Smooth muscle cell of the umbilical artery (primary cell): ENCODE measurements around the gene MCF2L2. TPM values are rescaled to one million over a fixed set of nuclear protein-coding genes. Genes with fewer than 3 reads are reported as not detected.

Experiments
- total RNA-seq: library from RNA; depleted of rRNA; stranded (reverse); fragments of >200 nt; gene quantifications from 2 replicates; pipeline ENCODE4 v1.2.3, GENCODE V29; 2014

Gene MCF2L2, protein sequence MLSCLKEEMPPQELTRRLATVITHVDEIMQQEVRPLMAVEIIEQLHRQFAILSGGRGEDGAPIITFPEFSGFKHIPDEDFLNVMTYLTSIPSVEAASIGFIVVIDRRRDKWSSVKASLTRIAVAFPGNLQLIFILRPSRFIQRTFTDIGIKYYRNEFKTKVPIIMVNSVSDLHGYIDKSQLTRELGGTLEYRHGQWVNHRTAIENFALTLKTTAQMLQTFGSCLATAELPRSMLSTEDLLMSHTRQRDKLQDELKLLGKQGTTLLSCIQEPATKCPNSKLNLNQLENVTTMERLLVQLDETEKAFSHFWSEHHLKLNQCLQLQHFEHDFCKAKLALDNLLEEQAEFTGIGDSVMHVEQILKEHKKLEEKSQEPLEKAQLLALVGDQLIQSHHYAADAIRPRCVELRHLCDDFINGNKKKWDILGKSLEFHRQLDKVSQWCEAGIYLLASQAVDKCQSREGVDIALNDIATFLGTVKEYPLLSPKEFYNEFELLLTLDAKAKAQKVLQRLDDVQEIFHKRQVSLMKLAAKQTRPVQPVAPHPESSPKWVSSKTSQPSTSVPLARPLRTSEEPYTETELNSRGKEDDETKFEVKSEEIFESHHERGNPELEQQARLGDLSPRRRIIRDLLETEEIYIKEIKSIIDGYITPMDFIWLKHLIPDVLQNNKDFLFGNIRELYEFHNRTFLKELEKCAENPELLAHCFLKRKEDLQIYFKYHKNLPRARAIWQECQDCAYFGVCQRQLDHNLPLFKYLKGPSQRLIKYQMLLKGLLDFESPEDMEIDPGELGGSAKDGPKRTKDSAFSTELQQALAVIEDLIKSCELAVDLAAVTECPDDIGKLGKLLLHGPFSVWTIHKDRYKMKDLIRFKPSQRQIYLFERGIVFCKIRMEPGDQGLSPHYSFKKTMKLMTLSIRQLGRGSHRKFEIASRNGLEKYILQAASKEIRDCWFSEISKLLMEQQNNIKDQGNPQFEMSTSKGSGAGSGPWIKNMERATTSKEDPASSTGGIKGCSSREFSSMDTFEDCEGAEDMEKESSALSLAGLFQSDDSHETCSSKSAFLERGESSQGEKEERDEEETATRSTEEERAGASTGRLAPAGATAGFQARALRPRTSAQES
- total RNA-seq = 0.30 and 0.37 TPM in 2 replicates

GRCh38 chr3:183428447-183429211 is at the start of gene MCF2L2:
TSS of gene MCF2L2 (minus strand) at chr3:183428619. CDS start at chr3:183427977, 642 bp downstream.

DNA sequence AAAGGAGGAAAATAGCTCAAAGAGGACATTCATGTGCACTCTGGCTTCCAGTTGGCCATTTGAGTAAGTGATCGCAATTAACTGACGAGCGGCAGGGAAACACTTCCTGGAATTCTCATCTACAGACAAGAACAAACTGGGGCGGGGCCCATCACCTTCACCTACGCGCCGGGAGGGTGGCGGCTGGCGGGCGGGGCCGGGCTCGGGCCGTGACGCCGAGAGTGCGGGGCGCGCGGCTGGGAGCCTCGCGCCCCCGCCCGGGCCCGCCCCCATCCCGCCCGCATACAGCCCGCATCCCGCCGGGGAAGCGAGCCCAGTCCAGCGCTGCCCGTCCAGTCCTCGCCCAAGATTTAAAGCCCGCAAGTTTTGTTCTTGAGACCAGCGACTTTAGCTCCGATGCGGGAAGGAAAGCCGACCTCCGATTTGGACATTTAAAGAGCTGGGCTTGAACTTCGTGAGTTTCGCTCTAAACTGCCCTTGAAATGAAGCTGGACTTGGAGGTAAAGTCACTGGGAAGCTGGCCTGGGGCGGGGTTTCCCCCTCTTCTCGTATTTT is 175.4 kb downstream of the MCF2L2 start, which contains the start of gene B3GNT5:
Gene B3GNT5, plus strand, starts transcription at position 281 of the 555 bp plus-strand sequence. CDS start 16,546 bp downstream, outside the sequence.

Other genes starting within 250 kb of the MCF2L2 start
- gene B3GNT5, start 175.4 kb downstream of the MCF2L2 start, total RNA-seq = 4.2 and 11.3 TPM in 2 replicates
- gene KLHL6, start 127.1 kb upstream of the MCF2L2 start, total RNA-seq = under 0.01 TPM in 2 replicates
- gene KLHL24, start 207.0 kb upstream of the MCF2L2 start, total RNA-seq = 39.2 and 84.0 TPM in 2 replicates